ENCODE results near the gene QKI. TPM values are rescaled to one million over a fixed set of nuclear protein-coding genes. Genes with fewer than 3 reads are reported as not detected.

The QKI gene
- total RNA-seq, 1 donor from 2014 or later: 88.4 TPM

- no peak overlapping the region for H3K4me3 Mint-ChIP-seq (ENCODE audit: low read depth)
- no peak for TF ChIP-seq CTCF (IDR thresholded peaks at IDR 0.05; ENCODE audit: unreplicated experiment)
- no peaks in the 10 kb centered on the region for H3K27me3 Mint-ChIP-seq
- no peaks in the 10 kb centered on the region for H3K9me3 Mint-ChIP-seq (ENCODE audit: low read depth)
- DNase-seq (ENCODE audit: low spot score, unreplicated experiment): no peak
- H3K36me3 Mint-ChIP-seq (ENCODE audit: insufficient read depth): no peaks in the 10 kb centered on the region
- no peak overlapping the region for H3K27ac Mint-ChIP-seq
- peaks cover 10% of the 10 kb centered on the region for H3K4me1 Mint-ChIP-seq (ENCODE audit: low read depth)
Measured at GRCh38 chr6:163494279-163494727, 79.8 kb downstream of the QKI start.

GRCh38 chr6:163496205-163496604, 81.7 kb downstream of the QKI start:
- Mint-ChIP-seq H3K4me1 (ENCODE audit: low read depth) (peaks cover 2% of the 10 kb centered on the region), H3K36me3 (ENCODE audit: insufficient read depth) (peaks cover 3% of the 10 kb centered on the region), H3K27ac (no peak overlapping the region), H3K9me3 (ENCODE audit: low read depth) (peaks cover 4% of the 10 kb centered on the region), H3K4me3 (ENCODE audit: low read depth) (no peak overlapping the region), H3K27me3 (no peaks in the 10 kb centered on the region)
- no peak for TF ChIP-seq CTCF (IDR thresholded peaks at IDR 0.05; ENCODE audit: unreplicated experiment)
- DNase-seq (ENCODE audit: low spot score, unreplicated experiment): no peak

- H3K36me3 Mint-ChIP-seq (ENCODE audit: insufficient read depth): peaks cover 24% of the 10 kb centered on the region
- no peak overlapping the region for H3K4me3 Mint-ChIP-seq (ENCODE audit: low read depth)
- no peak for DNase-seq (ENCODE audit: low spot score, unreplicated experiment)
- no peaks in the 10 kb centered on the region for H3K27me3 Mint-ChIP-seq
- peaks cover 23% of the 10 kb centered on the region for H3K9me3 Mint-ChIP-seq (ENCODE audit: low read depth)
- TF ChIP-seq CTCF (IDR thresholded peaks at IDR 0.05; ENCODE audit: unreplicated experiment): no peak
- no peak overlapping the region for H3K27ac Mint-ChIP-seq
- peaks cover 4% of the 10 kb centered on the region for H3K4me1 Mint-ChIP-seq (ENCODE audit: low read depth)
Measured at GRCh38 chr6:163500105-163500504, 85.6 kb downstream of the QKI start.

GRCh38 chr6:163501026-163501425, 86.5 kb downstream of the QKI start:
- Mint-ChIP-seq H3K9me3 (ENCODE audit: low read depth) (peaks cover 30% of the 10 kb centered on the region), H3K4me1 (ENCODE audit: low read depth) (peaks cover 4% of the 10 kb centered on the region), H3K27me3 (no peaks in the 10 kb centered on the region), H3K4me3 (ENCODE audit: low read depth) (no peak overlapping the region), H3K27ac (no peak overlapping the region), H3K36me3 (ENCODE audit: insufficient read depth) (peaks cover 34% of the 10 kb centered on the region)
- TF ChIP-seq CTCF (IDR thresholded peaks at IDR 0.05; ENCODE audit: unreplicated experiment): no peak
- no peak for DNase-seq (ENCODE audit: low spot score, unreplicated experiment)

GRCh38 chr6:163501439-163501838, 86.9 kb downstream of the QKI start:
- no peak overlapping the region for H3K4me3 Mint-ChIP-seq (ENCODE audit: low read depth)

More at GRCh38 chr6:163501439-163501838, 86.9 kb downstream of the QKI start:
- Mint-ChIP-seq H3K27me3 (no peaks in the 10 kb centered on the region), H3K4me1 (ENCODE audit: low read depth) (peaks cover 4% of the 10 kb centered on the region), H3K27ac (no peak overlapping the region), H3K36me3 (ENCODE audit: insufficient read depth) (peaks cover 35% of the 10 kb centered on the region), H3K9me3 (ENCODE audit: low read depth) (peaks cover 33% of the 10 kb centered on the region)
- no peak for DNase-seq (ENCODE audit: low spot score, unreplicated experiment)
- TF ChIP-seq CTCF (IDR thresholded peaks at IDR 0.05; ENCODE audit: unreplicated experiment): no peak

Measured in progenitor cell of endocrine pancreas (in vitro differentiated cells).